ENCODE results near the gene RSBN1L.

DNA sequence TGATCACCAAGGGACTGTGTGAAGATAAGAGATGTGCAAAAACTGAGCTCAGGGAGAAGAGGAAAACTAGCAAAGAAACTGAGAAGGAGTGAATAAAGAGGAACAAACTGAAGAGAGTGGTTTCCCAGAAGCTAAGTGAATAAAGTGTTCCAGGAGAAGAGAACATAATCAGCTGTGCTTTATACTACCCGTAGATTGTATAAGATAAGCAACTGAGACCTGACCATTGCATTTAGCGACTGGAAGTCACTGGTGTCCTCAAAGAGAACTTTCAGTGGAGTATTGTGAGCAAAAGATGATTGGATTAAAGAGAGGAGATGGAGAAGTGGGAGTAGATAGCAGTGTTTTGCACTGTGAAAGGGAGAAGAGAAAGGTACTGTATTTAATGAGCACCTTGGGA, 116.9 kb downstream of the RSBN1L start:
- TF ChIP-seq POLR2A (IDR thresholded peaks at IDR 0.05) (no peak), POLR2AphosphoS5 (IDR thresholded peaks at IDR 0.05) (no peak)
- TF ChIP-seq, protein P1, sequence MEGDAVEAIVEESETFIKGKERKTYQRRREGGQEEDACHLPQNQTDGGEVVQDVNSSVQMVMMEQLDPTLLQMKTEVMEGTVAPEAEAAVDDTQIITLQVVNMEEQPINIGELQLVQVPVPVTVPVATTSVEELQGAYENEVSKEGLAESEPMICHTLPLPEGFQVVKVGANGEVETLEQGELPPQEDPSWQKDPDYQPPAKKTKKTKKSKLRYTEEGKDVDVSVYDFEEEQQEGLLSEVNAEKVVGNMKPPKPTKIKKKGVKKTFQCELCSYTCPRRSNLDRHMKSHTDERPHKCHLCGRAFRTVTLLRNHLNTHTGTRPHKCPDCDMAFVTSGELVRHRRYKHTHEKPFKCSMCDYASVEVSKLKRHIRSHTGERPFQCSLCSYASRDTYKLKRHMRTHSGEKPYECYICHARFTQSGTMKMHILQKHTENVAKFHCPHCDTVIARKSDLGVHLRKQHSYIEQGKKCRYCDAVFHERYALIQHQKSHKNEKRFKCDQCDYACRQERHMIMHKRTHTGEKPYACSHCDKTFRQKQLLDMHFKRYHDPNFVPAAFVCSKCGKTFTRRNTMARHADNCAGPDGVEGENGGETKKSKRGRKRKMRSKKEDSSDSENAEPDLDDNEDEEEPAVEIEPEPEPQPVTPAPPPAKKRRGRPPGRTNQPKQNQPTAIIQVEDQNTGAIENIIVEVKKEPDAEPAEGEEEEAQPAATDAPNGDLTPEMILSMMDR (IDR thresholded peaks at IDR 0.05), result no peak

All from transverse colon (tissue), 4 donors.